ENCODE measurements around the gene ACOX2.

DNA sequence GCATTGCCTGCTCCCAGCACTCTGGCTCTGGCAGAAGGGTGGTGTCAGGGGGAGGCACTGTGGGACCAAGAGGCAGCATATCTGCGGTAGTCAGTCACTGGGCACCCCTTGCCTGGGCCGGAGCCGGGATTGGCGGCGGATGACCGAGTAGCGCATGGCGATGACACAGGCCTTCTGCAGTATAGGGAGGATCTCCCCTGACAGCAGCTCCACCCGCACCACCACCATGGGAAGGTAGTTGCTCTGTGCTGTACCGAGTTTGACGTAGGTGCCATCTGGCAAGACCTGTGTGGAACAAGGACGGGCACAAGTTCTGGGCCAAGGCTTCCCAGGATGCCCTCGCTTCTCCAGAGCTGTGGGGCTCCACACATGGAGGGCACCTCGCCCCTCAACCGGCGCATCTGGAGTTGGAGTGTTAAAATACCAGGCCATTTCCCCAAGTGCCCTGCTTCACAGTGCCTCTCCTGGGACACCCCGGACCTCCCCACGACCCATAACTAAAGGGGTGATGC, 6.6 kb downstream of the ACOX2 start:
- no peak for TF ChIP-seq NCOR1 (IDR thresholded peaks at IDR 0.05; ENCODE audit: borderline replicate concordance, low read length)
- no peak for TF ChIP-seq MTF1 (CRISPR knock-in tag; IDR thresholded peaks at IDR 0.05)
- TF ChIP-seq, protein P1, sequence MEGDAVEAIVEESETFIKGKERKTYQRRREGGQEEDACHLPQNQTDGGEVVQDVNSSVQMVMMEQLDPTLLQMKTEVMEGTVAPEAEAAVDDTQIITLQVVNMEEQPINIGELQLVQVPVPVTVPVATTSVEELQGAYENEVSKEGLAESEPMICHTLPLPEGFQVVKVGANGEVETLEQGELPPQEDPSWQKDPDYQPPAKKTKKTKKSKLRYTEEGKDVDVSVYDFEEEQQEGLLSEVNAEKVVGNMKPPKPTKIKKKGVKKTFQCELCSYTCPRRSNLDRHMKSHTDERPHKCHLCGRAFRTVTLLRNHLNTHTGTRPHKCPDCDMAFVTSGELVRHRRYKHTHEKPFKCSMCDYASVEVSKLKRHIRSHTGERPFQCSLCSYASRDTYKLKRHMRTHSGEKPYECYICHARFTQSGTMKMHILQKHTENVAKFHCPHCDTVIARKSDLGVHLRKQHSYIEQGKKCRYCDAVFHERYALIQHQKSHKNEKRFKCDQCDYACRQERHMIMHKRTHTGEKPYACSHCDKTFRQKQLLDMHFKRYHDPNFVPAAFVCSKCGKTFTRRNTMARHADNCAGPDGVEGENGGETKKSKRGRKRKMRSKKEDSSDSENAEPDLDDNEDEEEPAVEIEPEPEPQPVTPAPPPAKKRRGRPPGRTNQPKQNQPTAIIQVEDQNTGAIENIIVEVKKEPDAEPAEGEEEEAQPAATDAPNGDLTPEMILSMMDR (CRISPR knock-in tag; IDR thresholded peaks at IDR 0.05): no peak
- TF ChIP-seq, protein P2, sequence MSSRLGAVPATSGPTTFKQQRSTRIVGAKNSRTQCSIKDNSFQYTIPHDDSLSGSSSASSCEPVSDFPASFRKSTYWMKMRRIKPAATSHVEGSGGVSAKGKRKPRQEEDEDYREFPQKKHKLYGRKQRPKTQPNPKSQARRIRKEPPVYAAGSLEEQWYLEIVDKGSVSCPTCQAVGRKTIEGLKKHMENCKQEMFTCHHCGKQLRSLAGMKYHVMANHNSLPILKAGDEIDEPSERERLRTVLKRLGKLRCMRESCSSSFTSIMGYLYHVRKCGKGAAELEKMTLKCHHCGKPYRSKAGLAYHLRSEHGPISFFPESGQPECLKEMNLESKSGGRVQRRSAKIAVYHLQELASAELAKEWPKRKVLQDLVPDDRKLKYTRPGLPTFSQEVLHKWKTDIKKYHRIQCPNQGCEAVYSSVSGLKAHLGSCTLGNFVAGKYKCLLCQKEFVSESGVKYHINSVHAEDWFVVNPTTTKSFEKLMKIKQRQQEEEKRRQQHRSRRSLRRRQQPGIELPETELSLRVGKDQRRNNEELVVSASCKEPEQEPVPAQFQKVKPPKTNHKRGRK (CRISPR knock-in tag; IDR thresholded peaks at IDR 0.05): no peak
- TF ChIP-seq, protein P3, sequence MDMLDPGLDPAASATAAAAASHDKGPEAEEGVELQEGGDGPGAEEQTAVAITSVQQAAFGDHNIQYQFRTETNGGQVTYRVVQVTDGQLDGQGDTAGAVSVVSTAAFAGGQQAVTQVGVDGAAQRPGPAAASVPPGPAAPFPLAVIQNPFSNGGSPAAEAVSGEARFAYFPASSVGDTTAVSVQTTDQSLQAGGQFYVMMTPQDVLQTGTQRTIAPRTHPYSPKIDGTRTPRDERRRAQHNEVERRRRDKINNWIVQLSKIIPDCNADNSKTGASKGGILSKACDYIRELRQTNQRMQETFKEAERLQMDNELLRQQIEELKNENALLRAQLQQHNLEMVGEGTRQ (IDR thresholded peaks at IDR 0.05; ENCODE audit: low read depth, low read length): no peak
- TF ChIP-seq, protein P3 (CRISPR knock-in tag; IDR thresholded peaks at IDR 0.05; ENCODE audit: borderline replicate concordance): no peak
- no peak for TF ChIP-seq ZNF780A (CRISPR knock-in tag; IDR thresholded peaks at IDR 0.05)
- TF ChIP-seq ZFY (CRISPR knock-in tag; IDR thresholded peaks at IDR 0.05): no peak
- TF ChIP-seq ZNF615 (CRISPR knock-in tag; IDR thresholded peaks at IDR 0.05; ENCODE audit: borderline replicate concordance): no peak
